IPS DF 4.7 (cell line): ENCODE results near the gene PCLO.
"Not testable (repeated sequence)": the region's sequence is repeated elsewhere in the genome, so short reads cannot be mapped to it uniquely, and the experiment has no call there.

Source experiments
- DNase-seq: peaks from one replicate; pipeline ENCODE4 v3.0.0-alpha.2; 2013; ENCODE audit warnings: low spot score; ENCODE audit errors: extremely low read depth

The PCLO gene

GRCh38 chr7:83142365-83142764 is 20.3 kb downstream of the PCLO start:
- DNase-seq = no peak

- DNase-seq = no peak
These were observed 20.8 kb downstream of the PCLO start for GRCh38 chr7:83141927-83142326.

DNA sequence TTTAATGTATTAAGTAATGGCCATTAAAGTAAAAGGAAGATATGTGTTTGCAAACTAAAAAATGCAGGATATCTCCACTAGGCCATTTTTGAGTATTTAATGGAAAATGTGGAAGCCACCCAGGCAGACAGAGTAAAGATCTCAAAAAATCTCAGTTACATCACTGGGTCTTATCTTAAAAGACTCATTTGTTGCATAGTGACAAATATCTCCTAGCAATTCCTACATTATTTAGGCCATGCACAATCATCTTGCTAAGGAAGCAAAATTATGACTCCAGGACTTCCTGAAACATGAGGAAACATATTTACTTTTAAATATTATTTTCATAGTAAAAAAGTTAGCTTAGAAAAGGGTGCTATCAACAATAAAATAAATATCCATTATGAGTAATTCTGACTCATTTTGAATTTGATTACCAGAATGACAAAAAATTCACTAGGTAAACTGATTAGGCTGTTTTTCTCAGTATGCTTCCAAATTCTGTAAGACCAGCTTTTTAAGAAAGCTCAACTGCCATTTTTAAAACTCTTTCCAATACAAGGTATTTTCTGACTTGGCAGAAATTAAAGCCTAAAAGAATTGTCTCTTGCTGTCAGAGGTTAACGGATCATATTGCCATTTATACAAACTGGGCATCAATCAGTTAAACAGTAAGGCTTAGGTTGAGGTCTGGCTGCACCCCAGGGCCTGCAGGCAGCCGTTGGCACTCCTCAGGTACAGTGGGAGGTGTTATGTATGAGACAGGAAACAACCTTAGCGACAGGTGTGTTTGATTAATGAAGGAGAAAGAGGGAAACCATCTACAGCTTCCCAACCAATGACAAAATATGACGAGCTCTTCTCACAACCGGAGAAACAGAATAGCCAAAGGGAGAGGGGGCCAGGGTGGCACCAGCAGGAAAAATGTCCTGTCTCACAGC is 31.8 kb downstream of the PCLO start:
- DNase-seq = no peak

- no peak for DNase-seq
These were observed 32.5 kb downstream of the PCLO start for GRCh38 chr7:83130191-83130590.

GRCh38 chr7:83119494-83119893 is 43.2 kb downstream of the PCLO start:
- DNase-seq = no peak

DNA sequence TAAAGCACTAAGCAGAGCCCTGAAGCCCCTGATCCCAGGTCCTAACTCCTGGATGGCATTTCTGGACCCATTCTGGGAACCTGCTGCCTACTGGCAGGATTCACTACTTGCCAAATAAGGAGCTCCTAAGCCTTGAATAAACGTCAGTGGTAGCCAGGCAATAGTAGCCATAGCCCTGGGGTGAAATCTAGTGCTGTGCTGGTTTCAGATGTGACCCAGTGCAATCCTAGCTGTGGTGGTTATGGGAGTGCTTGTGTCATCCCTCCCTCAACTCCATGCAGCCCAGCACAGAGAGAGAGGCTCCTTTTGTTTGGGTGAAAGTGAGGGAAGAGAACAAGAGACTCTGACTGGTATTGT is 43.7 kb downstream of the PCLO start:
- no peak for DNase-seq

DNA sequence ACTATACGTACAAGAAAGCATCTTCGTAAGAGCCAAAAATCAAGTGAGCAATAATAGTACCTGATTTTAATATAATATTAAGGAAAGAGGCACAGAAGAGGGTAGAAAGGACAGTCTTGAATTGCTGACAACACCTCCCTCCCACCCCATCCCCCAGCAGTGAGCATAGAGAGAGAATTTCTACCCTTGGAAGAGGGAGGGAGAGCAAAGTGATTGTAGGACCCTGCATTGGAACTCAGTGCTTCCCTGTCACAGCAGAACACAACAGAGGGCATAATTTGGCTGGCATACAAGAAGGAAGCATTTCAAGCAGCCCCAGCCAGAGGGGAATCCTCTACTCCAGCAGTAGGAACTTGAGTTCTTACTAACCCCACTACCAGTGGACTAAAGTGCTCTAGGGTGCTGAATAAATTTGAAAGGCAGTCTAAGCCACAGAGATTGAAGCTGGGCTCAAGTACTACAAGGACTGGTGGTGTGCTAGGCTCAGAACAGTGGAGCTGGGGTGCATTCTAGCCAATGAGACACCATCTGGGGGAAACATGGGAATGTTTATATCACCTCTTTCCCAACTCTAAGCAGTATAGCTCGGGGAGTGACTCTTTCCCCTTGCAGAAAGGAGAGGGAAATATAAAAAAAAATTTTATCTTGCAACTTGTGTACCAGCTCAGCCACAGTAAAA is 44.2 kb downstream of the PCLO start:
- DNase-seq = no peak

DNA sequence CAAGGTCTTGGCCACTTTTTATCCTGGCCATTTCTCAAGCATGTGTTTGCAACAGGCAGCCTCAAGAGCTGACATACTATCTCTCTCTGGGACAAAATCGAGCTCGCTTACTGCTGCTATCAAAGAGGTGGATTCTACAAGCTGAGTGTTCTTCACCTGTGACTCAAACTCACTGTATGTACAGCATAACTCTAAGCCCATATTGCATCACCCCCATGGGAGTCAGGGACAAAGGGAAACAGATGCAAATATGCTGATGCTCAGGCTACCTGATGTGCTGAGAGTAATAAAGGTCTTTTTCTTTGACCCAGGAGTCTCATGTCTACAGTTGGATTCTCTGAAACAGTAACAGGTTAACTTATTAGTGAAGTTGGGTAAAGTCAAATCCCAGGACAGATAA is 45.2 kb downstream of the PCLO start:
- DNase-seq = no peak

GRCh38 chr7:83111391-83111790 is 51.3 kb downstream of the PCLO start:
- no peak for DNase-seq

- DNase-seq = no peak
These were observed 53.3 kb downstream of the PCLO start for GRCh38 chr7:83109352-83109751.

DNA sequence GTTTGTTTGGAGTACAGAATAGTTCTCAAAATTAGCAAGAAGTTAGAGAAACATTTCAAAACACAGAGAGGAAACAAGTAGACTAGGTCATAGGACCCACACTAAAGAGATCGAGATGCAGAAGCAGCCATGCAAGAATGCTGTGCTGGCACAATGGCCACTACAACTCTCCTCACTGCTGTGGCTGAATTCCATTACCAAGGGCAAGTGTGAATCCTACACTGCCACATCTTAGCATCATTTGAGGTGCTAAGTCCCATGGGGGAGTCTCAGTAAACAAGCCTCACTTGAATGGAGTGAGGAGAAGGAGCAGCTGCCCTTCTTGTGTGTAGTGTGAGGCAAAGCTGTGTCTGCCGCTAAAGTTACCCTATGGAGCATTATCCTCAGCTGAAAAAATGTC is 56.7 kb downstream of the PCLO start:
- no peak for DNase-seq

GRCh38 chr7:83105063-83105462 is 57.6 kb downstream of the PCLO start:
- DNase-seq = no peak

GRCh38 chr7:83101530-83101929 is 61.2 kb downstream of the PCLO start:
- no peak for DNase-seq

- DNase-seq = no peak
These were observed 66.6 kb downstream of the PCLO start for GRCh38 chr7:83096065-83096580.

DNA sequence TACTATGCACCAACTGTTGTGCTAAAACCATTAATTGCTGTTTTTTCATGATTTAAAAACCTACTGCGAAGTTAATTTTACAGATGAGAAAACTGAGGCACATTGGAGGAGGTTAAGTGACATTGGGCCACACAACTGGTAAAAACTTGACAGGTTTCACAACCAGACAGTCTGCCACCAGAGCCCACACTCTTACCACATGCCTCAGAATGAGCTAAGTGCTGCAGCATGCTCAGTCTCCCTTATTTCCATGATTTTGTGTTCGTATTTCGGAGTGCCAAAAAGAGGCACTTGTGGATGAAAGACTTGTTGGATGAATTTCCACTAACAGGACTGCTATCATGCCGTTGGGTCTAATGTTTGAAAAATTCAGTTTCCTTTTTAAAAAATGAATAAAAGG is 77.4 kb downstream of the PCLO start:
- no peak for DNase-seq

GRCh38 chr7:83079879-83080278 is 82.8 kb downstream of the PCLO start:
- not testable (repeated sequence) for DNase-seq

- DNase-seq = no peak
These were observed 85.4 kb downstream of the PCLO start for GRCh38 chr7:83077328-83077727.

- no peak for DNase-seq
These were observed 89.8 kb downstream of the PCLO start for GRCh38 chr7:83072576-83073517.

- DNase-seq = no peak
These were observed 97.0 kb downstream of the PCLO start for GRCh38 chr7:83065714-83066113.

GRCh38 chr7:83060218-83060617 is 102.5 kb downstream of the PCLO start:
- no peak for DNase-seq

- DNase-seq = no peak
These were observed 104.0 kb downstream of the PCLO start for GRCh38 chr7:83058667-83059066.

DNA sequence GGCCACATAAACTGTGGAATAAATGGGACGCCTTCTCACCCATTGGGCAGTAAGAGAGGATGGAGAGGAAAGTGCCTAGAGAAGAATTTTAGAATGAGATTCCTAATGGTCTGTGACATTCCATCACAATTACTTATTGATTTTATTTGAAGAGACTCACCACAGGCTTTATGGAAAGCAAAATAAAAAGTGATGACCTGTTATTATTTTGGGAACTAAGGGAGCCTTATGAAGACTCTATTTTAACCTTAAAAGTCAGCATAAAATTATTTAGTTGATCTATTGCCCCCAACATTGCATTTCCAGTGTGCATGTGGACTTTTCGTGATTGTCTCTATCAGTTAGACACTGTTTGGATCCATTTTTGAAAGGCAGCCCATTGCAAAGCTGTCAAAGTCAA is 107.5 kb downstream of the PCLO start:
- no peak for DNase-seq
